Activated T-cell treated with anti-CD3 and anti-CD28 coated beads for 48 hours (primary cell): ENCODE data around the gene ATP5F1B.
"Not testable (repeated sequence)": the region's sequence is repeated elsewhere in the genome, so short reads cannot be mapped to it uniquely, and the experiment has no call there.

Experiments
- DNase-seq: peaks from one replicate; pipeline ENCODE4 v3.0.0-alpha.2; 2020; ENCODE audit warnings: low read depth

Gene ATP5F1B

GRCh38 chr12:56645717-56646446, at the start of gene ATP5F1B:
ATP5F1B (minus strand) TSS chr12:56645984; CDS start chr12:56645963, 21 bp downstream.
- peak; percentile 85 for DNase-seq

- no peak for DNase-seq
Observed at GRCh38 chr12:56694161-56694560, 48.4 kb upstream of the ATP5F1B start.

DNA sequence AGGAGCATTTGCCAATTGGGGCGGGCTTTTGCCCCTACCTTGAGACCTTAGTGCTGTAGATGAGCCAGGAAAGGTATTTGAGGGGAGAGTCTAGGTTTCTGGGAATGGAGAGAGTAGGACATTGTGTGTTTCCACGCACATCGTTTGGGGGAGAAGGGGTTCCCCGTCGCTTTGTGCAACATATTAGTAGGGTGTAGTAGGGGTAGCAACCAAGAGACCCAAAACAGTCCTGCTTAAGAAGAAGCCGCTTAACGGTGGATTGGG, 43.0 kb upstream of the ATP5F1B start:
- DNase-seq: no peak

GRCh38 chr12:56688129-56688845, 42.5 kb upstream of the ATP5F1B start, which contains the start of gene PTGES3:
PTGES3 (minus strand) TSS chr12:56688284; CDS start chr12:56687999, 285 bp downstream.
- peak; percentile 99 for DNase-seq

- peak; percentile 41 for DNase-seq
Observed at GRCh38 chr12:56687223-56688128, 41.7 kb upstream of the ATP5F1B start.

DNA sequence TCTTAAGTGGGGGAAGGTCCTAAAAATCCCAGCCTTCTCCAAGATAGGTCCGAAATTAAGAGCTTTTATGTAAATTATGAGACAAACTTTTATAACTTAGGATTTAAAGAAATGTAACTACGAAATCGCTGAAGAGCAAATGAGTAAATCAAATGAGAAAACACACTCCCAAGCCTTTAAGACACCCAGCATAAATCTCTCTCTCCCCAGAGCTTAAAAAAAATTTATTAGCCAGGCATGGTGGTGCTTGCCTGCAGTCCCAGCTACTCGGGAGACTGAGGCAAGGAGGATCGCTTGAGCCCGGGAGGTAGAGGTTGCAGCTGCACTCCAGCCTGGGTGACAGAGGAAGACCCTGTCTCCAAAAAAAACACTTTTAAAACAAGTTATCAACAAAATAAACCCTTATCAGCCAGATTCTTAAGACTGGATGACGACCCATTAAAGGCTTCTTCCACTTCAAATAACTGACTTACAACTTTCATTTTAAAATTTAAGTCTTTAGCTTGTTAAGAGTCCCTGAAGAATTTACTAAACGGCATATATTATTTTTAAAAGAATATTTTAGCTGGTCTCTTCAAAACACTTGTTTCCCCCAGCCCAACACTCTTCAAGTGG, 39.1 kb upstream of the ATP5F1B start:
- DNase-seq: no peak

GRCh38 chr12:56682323-56682722, 36.5 kb upstream of the ATP5F1B start:
- DNase-seq: no peak

DNA sequence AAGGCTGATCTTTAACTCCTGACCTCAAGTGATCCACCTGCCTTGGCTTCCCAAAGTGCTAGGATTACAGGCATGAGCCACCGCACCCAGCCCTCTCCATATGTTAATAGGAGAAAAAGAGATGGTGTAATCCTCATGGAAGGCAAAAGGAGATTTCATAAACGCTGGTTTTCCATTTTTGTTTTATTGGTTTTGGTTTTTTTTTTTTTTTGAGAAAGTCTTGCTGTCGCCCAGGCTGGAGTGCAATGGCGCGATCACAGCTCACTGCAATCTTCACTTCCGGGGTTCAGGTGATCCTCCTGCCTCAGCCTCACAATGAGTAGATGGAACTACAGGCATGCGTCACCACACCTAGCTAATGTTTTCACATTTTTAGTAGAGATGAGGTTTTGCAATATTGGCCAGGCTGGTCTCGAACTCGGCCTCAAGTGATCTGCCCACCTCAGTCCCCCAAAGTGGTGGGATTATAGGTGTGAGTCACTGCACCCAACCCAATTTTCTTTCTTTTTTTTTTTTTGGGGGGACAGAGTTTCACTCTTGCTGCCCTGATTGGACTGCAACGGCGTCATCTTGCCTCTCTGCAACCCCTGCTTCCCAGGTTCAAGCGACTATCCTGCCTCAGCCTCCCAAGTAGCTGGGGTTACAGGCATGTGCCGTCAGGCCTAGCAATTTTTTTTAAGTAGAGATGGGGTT, 34.2 kb upstream of the ATP5F1B start:
- no peak for DNase-seq

- DNase-seq: no peak
Observed at GRCh38 chr12:56678852-56679251, 33.1 kb upstream of the ATP5F1B start.

DNA sequence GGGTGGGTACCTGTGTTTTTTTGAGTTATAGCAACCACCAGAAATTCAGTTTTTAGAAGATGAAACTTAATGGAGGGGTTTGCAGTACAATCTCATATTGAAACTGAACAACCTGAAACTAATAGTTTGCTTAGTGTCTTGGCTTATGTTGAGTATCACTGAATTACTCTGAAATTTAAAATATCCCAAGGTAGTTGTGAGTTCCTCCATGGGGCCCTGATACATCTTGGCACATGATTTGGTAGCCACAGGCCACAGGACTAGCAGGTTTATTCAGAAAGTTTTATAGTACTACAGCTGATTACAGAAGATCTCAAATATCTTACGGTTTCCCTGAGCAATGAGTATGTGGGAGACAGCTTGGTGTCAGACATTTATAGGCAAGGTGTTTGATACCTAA, 31.9 kb upstream of the ATP5F1B start:
- no peak for DNase-seq

- no peak for DNase-seq
Observed at GRCh38 chr12:56676851-56677580, 31.2 kb upstream of the ATP5F1B start.

GRCh38 chr12:56671608-56672007, 25.8 kb upstream of the ATP5F1B start:
- DNase-seq: no peak

- DNase-seq: no peak
Observed at GRCh38 chr12:56670836-56671235, 25.1 kb upstream of the ATP5F1B start.

GRCh38 chr12:56668197-56668457, 22.3 kb upstream of the ATP5F1B start:
- DNase-seq: no peak

DNA sequence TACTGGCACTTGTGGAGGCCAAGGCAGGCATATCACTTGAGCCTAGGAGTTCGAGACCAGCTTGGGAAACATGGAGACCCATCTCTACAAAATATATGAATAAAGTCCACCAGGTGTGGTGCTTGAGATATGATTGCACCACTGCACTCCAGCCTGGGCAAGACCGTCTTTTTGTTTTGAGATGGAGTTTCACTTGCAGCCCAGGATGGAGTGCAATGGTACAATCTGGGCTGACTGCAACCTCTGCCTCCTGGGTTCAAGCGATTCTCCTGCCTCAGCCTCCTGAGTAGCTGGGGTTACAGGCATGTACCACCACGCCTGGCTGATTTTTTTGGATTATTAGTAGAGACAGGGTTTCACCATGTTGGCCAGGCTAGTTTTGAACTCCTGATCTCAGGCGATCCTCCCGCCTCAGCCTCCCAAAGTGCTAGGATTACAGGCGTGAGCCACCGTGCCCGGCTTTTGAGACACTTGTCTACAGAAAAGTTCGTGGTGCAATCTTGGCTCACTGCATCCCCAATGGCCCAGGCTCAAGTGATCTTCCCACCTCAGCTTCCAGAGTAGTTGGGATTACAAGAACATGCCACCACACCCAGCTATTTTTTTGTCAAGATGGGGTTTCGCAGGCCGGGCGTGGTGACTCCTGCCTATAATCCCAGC, 16.3 kb upstream of the ATP5F1B start:
- no peak for DNase-seq

DNA sequence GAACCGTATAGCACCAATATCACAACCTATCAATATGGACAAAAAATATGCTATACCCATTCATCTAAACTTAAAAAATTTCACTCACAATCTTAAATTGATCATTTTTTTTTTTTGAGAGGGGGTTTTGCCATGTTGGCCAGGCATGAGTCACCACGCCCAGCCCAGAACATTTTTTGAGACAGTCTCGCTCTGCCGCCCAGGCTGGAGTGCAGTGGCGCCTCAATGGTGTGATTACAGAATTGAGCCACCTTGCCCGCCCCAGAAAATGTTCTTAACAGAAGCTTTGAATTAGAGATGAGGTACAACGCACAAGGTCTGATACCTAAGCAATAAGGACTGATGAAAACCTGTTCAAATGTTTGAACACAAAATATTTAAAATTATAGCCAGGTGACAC, 15.8 kb upstream of the ATP5F1B start:
- DNase-seq: no peak

DNA sequence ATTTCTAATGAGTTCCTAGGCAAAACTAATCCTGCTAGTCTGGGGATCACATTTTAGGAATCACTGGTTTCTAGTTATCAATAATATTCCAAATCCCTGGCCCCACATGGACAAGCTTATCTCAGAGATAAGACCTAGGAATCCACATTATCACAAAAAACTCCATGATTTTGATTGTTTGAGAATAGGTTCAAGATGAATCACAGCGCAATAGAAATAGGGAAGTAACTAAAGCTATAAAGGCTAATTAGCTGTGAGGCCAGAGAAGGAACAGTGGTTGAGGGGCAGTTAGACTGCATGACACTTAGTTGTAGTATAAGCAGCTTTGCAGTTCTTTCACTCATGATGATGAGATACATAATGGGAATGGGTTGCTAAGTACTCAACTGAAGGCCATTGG, 13.1 kb upstream of the ATP5F1B start:
- no peak for DNase-seq

GRCh38 chr12:56657416-56658379, 11.9 kb upstream of the ATP5F1B start:
- no peak for DNase-seq

DNA sequence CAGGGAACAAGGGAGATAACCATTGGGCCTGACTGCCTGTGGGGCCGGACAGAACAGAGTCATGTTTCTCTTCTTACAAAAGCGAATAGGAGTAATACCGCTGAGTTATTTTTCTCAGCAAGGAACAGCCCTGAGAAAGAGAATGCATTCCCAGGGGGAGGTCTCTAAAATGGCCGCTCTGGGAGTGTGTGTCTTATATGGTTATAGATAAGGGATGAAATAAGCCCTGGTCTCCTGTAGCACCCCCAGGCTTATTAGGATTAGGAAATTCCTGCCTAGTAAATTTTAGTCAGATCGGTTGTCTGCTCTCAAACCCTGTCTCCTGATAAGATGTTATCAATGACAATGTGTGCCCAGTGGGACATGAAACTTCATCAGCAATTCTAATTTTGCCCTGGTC, 8.0 kb upstream of the ATP5F1B start:
- not testable (repeated sequence) for DNase-seq
